CD4-positive, alpha-beta T cell treated with Interleukin-17A for 1 hour (primary cell): ENCODE results near the gene SH3RF3.

ENCODE experiments used
- DNase-seq: peaks from one replicate; pipeline ENCODE4 v3.0.0-alpha.2; 2020

SH3RF3 gene

DNA sequence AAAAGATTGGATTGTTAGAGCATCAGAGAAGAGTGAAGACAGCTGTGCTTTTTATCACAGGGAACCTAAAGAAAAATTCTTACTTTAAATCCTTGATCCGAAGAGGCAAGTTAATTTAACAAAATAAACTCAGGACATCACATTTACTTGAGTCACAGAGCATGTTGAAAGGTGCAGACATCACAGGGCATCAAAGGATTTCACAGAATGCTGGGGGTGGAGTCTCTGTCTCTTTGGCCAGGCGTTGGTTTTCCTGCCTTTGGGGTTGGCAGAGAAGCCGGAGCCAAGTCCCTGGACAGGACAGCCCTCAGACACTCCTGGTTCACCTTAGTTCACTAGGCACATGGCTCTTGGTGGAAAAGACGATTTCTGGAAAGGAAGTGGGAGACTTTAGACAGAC, 56.3 kb downstream of the SH3RF3 start:
- DNase-seq: no peak

DNA sequence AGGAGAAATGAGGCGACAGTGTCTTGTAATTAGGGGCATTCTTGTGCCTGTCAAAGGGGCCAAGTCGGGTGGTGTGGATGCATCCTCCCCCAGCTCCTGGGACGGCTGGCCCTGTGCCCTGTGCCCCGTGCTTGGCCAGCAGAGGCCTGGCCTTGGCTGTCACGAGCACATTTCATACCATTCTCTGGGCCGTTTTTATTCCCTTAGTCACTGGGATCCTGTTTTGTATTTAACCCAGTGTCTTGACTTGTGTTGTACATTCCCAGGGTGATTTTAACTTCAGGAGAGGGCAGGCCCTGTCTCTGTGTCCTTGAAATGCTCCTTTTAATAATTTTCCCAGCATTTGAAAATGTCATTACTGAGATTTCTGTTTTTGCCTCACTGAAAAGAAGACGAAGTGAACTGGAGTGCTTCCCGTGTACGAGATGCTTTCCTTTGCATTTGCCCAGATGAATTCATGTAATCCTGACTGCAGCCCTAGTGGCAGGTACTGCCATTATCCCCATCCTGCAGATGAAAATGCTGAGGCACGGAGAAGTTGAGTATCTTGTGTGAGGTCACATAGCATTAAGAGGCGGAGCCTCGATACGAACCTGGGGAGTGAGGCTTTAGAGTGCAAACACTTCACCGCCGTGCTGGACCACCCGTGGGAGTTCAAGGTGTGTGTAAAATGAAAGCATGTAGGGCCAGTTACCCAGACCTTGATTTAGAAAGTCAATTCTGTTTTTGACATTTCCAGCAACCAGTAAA, 57.0 kb downstream of the SH3RF3 start:
- DNase-seq: no peak

DNA sequence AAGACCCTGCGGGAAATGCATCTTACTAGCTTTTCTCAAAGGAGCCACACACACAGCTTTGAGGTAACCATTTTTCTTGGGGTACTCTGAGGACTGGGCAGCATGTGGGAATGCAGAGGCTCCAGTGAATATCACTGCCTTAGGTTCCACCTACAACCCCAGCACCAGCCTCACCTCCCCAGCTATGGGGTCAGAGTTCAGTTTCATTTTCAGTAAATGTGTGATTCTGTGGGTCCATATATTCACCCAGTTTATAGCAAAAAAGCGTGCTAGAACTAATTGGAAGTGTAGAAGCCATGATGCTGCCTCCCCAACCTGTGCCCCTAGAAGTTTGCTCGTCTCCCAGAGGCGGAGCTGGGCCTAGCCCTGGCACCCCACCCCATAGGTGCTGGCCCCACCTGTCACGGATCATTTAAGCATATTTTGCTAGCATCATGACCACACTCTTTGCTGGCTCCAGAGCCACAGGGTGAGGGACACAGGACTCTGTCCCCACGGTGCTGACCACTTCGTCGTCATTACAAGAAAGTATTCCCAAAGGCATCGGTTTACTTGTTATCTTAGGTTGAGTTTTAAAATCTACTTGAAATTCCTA, 57.7 kb downstream of the SH3RF3 start:
- no peak for DNase-seq

DNA sequence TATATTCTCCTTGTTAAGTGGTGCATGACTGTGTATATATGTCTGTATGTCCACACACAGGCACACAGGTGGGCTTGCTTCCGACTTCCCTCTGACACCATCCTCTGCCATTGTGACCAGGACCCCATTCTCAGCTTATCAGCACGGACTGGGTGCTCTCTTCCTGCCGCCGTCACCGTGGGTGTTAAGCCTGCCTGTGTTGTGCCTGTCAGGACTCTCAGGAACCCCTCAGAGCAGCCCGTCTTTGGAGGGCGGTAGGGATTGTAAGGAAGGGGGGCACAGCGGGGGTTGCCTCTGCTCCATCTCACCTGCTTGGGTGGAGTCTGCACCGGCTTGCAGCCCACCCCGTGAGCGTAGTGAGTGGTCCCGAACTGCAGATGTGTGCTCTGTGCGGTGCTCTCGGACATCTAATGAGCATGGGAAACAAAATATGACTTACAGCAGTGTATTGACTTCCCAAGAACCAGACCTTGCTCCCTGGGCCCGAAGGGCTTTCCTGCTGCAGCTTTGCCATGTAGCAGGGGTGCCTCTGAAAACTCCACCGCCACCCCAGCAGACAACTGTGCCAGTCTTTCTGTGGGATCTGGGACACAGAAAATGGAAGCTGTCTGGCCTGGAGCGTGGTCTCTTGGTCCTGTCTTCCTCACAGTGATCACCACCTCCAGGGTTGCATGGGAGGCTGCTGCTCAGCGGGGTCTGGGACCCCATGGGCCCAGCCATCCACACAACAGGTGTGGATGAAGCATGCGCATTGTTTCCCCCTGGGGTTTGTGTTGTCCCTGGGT, 58.9 kb downstream of the SH3RF3 start:
- DNase-seq: no peak

DNA sequence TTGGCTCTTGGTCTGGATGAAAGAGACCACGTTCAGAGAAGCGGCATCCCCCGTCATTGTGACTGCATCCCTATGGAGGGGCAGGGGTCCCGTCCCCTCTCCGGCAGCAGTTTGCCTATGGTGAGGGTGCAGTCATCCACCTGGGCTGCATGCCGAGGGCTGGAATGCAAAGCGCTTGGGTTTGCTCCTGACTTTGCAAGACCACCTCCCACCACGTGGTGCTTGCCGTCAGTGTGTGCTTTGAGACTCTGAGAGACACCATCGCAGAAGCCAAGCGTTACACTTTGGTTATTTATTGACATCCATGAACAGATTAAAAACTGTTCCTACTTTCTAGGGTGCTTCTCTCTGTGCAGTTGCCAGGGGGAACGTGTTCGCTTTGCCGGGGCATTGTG, 59.5 kb downstream of the SH3RF3 start:
- DNase-seq: no peak

DNA sequence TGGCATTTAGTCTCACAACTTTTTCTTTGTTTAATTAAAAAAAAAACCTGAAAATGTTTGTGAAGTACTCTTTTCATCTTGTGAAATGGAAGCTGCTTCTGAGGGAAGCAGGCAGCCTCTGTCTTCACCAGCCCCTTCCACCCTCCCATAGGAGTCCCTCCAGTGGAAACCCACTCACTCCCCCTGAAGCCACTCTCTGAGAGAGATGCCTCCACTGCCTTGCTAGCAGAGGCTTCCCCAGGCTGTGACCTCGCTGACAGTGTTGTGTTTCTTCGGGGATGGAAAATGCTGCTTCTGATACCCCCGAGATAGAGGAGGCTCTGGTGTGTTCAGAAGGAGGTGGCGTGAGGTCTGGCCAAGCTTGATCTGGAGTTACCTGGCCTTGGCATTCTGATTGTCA, 59.9 kb downstream of the SH3RF3 start:
- DNase-seq: no peak

DNA sequence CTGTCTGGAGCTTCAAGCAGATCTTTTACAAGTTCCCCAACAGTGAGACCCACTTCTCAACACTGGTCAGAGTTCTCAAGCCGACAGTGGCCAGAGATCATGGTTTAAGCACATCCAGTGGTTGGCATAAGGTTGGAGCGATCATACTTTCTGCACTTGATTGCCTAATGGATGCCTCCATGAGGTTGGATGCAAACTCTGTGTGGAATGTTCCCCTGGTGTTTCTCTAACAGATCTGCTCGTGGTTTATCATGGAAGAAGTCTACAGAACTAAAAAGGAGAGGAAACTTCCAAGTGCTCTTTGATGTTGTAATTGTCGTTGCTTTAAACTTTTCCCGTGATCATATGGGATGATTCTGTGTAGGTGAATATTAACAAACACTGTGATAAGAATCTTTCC, 60.7 kb downstream of the SH3RF3 start:
- no peak for DNase-seq

DNA sequence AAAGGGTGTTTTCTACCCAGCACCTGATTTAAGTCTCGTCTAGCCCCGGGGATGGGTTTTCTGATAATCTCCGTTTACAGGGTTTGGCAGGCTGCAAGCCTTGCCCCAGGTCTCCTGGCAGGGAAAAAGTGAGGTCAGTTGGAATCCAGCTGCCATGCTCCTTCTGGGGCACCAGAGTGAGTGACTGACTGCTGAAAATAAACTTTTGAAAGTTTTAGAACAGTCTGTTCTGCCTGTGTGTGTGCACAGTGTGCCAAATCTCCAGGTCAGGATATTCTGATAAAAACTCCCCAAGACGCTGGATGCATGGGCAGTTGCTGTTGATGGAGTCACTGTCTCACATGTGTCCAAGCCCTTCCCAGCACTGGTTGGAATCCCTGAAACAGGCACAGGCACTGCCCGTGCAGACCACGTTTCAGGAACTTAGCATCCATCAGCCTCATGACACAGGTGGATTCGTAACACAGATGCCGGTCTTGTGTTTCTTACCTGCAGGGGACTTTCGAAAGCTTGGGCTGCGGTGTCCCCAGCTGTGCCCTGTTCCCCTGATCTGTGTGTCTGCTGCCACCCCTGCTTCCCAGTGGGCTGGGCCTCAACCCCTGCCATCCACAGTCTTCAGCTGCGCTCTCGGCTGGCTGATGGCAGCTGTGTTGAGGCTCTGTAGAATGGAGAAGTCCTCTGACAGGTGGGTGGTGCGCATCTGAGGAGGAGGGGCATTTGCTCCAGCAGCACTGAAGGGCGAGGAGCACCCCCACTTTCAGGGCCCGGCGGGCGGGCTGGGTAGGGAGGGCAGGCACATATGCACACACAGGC, 65.0 kb downstream of the SH3RF3 start:
- no peak for DNase-seq

DNA sequence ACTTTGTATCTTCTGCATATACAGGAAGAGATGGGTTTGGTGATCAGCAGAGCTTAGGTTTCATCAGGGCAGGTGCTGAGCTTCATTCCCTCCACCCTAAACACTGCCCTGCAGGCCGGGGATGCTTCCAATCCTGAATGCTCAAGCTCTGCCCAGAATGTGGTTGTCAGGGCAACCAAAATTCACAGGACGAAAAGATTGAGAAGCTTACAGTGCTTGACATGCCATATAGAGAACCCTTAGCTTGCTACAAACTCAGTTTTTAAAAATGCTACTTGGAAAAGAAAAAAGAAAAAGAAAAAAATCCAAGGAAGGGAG, 65.6 kb downstream of the SH3RF3 start:
- DNase-seq: no peak

DNA sequence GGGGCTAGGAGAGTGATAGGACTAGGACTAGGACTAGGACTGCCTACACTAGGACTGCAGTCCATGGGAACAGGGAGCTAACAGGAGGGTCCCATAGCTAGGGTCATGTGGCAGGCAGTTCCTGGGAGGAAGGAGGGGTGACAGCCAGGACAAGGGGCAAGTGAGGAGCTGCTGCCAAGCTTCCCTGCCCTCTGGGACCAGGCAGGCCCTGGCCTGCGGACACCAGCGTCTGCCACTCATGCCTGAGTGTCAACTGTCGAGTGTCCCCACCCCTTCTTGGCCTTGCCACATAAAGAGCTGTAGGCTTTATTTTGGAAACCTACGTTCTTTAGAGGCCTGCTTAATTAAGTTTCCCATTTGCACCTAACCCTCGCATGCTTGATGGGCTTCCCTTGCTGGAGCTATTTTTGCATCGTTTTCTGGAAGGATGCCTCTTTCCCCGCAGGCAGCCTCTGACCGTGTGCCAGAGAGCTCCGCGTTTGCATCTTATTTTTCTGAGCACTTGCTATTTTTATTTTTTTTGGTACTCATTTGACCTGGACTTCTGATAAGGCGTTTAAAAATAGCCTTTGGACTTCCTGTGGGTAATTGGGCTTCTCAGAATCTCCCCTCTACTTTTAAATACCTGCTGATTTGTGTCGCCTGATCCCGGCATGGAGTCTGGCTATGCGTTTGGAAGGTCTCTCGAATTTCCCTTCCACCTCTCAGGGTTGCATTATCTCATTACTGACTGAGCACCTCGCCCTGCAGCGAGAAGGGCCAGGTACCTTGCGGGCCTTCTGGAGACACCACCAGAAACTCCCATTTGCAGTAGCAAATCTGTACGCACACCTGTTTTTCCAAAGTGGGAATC, 66.4 kb downstream of the SH3RF3 start:
- DNase-seq: no peak

DNA sequence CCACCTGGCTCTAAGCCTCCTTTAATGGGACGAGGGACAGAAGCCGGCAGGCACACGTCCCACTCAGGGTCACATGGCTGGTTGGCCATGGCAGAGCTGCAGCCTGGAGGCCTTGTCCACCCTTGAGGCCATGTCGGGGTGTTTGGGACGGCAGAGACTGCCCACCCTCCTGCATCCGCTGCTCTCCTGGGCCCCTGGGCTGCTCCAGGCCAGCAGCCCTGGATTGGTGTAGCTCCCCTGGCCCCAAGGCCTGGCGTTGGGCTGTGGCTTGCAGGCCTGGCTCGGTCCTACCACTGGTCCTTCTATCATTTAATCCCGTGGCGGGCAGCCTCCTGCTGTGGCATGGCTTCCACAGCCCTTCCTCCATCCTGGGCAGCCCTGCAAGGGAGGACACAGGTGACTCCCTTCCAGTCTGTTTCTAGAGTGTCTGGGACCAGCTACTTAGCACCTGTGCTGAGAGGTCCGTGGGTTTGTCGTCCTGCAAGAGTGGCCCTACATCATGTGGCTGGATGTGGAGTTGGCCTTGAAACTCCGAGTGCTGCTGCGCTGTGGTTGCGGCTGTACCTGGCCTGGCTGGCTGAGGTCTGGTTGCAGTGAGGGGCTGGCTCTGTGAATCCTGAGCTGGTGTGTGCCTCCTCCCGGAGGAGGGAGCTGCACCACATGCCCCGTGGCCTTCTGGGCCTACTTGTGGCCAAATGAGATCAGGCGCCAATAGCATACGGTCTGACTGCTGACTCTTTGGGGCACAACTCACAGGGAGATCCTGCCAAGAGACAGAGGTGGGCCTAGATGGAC, 67.3 kb downstream of the SH3RF3 start:
- DNase-seq: no peak

DNA sequence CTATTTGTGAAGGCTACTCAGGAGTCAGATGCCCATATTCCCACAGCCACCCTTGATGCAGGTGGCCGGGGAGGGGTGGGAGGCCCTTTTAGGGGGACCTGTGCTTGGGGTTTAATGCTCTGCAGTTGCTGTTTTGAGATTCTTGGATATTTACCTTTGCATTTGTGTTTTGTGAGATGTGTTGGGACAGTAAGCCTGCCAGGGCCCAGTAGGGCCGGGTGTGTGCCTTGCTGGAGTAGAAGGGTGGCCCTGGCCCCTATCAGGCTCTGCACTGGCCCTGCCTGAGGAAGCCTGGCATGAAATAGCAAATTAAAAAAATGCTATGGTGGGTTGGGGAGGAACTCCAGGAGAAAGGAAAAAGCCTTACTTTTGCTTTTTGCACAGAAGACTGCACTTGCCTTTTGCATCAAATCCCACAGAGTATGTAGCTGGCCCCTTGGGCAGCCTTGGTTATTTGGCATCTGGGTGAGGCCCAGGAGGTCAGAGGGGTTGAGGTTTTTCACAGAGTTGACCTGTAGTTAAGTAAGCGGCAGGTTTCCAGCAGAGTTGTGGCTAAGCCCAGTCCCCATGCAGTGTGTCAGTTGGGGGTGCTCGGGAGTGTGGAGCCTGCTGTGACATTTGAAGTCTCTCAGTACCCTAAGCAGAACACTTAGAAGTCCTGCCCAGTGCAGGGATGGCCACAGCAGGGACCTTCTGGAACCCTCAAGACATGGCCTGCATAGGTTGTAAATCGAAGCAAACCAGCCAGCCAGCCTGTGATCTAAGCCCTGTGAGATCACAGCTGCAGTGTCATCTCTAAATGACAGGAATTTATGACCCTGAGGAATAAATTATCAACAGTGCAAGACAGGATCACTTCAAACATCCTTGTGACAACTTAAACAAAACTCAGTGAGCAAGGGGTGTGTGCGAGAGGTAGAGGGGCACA, 68.8 kb downstream of the SH3RF3 start:
- DNase-seq: no peak

DNA sequence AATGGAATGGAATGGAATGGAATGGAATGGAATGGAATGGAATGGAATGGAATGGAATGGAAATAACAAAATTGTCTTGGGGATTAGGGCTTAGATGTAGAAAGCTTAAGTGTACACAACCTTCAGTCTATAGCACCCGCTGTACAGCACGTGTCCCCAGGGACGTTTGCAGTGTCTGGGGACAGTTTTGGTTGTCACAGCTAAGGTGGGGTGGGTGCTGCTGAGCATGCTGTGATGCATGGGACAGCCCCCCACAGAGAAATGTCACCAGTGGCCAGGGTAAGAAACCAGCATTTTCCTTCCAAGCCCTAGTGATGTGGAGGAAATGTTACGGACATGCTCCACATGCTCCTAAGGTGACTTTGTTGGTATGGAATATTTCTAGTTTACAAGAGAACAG, 70.8 kb downstream of the SH3RF3 start:
- no peak for DNase-seq

DNA sequence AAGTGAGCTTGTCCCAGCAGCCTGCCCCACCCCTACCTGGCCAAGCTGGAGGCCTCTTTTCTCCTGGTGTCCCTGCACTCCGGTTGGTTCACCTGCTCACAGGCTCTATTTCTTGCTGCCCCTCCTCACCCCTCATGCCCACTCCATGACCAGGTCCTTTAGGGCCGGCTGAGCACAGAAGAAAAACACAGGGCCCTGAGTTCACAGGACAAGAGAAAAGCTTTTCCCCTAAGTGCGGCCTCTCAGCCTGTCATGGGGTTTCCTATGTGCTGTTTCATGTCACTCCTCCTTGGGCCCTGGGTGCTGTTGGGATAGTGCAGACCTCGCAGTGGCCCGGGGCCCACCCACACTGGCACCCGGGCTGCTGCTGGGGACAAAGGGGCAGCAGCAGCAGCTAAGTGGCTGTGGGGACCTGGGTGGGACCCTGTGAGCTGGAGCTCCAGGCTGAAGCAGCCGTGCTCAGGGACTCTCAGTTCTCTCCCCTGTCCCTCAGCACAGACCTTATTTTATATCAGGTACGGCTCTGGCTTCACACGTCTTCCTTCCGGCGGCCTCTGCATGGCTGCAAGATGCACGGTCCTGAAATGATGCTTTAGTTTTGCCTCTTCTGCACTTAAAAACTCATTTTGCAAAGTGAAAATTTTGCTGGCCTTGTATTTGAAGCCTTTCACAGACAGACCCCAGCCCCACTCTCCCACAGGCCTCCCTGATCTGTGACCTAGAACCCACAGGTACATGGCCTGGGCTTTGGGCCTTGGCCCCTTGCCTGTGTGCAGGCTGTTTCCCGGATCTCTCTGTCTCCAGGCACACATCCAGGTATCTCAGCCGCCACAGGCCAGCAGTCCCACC, 71.8 kb downstream of the SH3RF3 start:
- DNase-seq: no peak

DNA sequence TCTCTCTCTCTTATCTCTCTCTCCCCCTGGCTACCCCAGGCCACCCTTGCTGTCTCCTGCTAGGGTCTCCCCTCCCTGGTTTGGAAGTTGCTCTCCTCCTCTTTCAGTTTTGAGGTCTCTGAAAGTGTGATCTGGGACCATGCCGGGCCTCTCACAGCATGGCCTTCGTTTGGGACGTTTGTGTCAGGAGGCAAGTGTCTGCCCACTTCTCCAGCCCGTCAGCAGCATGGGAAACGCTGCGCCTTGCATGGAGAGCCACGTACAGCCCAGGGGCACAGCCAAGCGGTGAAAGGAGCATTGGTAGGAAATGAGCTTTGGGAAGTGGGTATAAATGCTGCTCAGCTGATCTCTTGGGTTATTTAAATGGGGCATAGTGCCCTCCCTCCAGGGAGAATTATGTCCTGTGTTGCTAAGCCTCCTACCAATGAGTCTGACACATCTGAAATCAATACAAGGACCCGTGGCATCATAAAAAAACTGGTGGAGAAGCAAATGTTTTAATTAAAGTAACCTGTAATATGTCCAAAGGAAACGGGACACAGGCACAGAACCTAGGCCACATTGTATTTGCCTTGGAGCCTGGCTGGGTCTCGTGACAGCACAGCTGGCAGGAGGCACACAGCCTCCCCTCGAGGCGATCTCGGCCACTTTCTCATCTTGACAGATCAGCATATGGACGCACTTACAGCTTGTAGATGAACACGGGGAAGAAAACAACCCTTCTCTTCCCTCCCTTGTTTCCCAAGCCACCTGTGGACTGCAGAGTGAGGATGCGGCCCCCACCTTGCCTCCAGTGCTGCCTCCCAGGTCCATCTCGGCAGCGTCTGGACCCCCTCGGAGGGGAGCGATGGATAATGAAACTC, 72.7 kb downstream of the SH3RF3 start:
- no peak for DNase-seq

DNA sequence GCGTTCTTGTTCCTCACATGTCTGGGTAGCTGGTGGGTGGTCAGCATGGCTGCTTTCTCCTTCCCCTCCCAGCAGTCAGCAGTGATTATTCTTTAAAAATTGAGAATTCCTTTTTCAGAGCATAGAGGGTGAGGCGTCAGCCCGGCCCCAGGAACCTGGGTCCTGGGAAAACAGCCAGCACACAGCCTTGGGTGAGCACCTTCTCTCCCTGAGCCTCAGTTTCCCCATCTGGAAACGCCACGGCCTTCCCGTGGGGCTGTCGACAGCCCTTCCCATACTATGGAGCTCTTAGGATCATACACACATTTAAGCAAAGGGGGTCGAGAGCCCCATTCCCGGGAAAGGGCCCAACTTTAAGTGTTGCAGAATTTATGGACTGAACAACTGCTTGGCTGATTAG, 73.5 kb downstream of the SH3RF3 start:
- DNase-seq: no peak

DNA sequence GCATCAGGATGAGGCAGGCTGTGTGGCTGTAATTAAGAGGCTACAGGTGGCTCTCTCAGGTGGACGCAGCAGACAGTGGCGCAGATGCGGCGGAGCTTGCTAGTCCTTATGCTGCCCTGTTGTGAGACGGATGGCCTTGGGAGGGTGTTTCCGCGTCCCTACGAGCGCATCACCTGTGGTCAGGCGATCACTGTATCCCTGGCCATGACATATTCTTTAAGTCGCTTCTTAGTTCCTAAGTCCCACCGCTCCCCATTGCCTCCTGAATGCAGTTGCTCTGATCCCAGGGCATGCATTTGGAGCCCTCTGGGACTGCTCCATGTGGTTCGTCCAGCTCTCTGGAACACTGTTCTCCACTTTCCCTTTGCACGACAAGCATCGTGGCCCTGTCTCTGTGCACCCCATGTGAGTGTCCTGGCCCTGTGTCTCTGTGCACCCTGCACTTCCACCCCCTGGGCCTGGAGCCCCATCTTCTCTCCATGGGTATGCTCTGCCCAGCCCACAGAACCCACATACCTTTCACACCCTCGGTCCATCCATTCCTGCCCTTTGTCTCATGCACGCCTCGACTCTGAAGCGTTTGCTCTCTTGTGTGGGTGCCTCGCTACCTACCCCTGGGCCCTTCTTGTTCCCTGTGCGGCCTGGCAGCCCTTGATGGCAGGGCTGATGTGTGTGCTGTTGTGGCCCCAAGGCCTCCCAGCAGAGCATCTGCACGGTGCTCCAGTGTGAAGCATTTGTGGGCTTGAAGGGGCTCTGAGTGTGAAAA, 74.4 kb downstream of the SH3RF3 start:
- no peak for DNase-seq

DNA sequence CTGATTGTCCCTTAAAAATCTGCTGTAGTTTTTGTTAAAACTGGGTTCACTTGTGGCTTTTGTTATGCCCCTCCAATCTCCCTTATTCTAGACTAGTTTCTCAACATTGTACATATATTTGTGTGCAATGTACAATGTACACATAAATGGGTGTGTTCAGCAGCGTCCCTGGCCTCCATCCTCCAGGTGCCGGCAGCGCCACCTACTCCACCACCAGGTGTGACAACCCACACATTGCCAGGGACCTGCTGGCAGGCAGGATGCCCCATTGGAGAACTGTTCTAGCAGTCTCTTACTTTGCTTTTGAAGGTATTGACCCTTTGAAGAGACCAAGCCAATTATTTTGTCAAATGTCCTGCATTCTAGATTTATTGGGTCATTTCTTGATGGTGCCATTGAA, 75.4 kb downstream of the SH3RF3 start:
- no peak for DNase-seq
